BJ (cell line): Measurements from ENCODE around the gene LEMD1. TPM values are rescaled to one million over a fixed set of nuclear protein-coding genes. Genes with fewer than 3 reads are reported as not detected.

ENCODE experiments used
- CTCF ChIA-PET: fragments of 350-600 bp; formaldehyde crosslinking; extraction: SDS; loops from one replicate; lab custom pipeline; 2021; ENCODE audit warnings: antibody characterized with exemption, inconsistent platforms; lab: Yijun Ruan, JAX
- POLR2A ChIA-PET: fragments of 300-600 bp; sonication (Branson Sonifier 250); formaldehyde crosslinking; extraction: SDS; loops from one replicate; lab custom pipeline; 2021; ENCODE audit warnings: antibody characterized with exemption; lab: Charles Lee
- DNase-seq: peaks from one replicate; pipeline ENCODE4 v3.0.0-alpha.2; 2011; ENCODE audit warnings: low read depth
- H3K27me3 ChIP-seq: 2 replicates; pipeline ENCODE4 v1.6.0; 2011; ENCODE audit warnings: low read length; ENCODE audit not compliant: control insufficient read depth, insufficient read depth
- H3K36me3 ChIP-seq: 2 replicates; pipeline ENCODE4 v1.5.1; 2011; ENCODE audit warnings: low read length; ENCODE audit not compliant: control insufficient read depth, insufficient read depth
- H3K4me3 ChIP-seq: 2 replicates; pipeline ENCODE4 v1.5.1; 2011; ENCODE audit warnings: low read depth, mild to moderate bottlenecking, control low read depth, low read length
- polyA plus RNA-seq: library from polyadenylated mRNA; depleted of rRNA; stranded (reverse); fragments of >200 nt; gene quantifications from 2 replicates; pipeline ENCODE4 v1.2.3, GENCODE V29; 2011
- TF ChIP-seq, protein P1 (sequence below): IDR thresholded peaks from 2 replicates; pipeline ENCODE4 v1.5.1; 2011; ENCODE audit warnings: low read depth, mild to moderate bottlenecking, control low read depth, inconsistent platforms, low read length, moderate library complexity; ENCODE audit not compliant: insufficient read depth

LEMD1 gene
- polyA plus RNA-seq, 1 experiment: not detected

- H3K36me3 ChIP-seq: no peaks in the 10 kb centered on the region
- no peak overlapping the region for H3K4me3 ChIP-seq
- peaks cover 57% of the 10 kb centered on the region for H3K27me3 ChIP-seq
- ChIA-PET POLR2A (no interaction called here), CTCF (no interaction called here)
- DNase-seq: no peak
- TF ChIP-seq, protein P1, sequence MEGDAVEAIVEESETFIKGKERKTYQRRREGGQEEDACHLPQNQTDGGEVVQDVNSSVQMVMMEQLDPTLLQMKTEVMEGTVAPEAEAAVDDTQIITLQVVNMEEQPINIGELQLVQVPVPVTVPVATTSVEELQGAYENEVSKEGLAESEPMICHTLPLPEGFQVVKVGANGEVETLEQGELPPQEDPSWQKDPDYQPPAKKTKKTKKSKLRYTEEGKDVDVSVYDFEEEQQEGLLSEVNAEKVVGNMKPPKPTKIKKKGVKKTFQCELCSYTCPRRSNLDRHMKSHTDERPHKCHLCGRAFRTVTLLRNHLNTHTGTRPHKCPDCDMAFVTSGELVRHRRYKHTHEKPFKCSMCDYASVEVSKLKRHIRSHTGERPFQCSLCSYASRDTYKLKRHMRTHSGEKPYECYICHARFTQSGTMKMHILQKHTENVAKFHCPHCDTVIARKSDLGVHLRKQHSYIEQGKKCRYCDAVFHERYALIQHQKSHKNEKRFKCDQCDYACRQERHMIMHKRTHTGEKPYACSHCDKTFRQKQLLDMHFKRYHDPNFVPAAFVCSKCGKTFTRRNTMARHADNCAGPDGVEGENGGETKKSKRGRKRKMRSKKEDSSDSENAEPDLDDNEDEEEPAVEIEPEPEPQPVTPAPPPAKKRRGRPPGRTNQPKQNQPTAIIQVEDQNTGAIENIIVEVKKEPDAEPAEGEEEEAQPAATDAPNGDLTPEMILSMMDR: no peak
Observed at GRCh38 chr1:205453466-205453865, 31.6 kb upstream of the LEMD1 start.

DNA sequence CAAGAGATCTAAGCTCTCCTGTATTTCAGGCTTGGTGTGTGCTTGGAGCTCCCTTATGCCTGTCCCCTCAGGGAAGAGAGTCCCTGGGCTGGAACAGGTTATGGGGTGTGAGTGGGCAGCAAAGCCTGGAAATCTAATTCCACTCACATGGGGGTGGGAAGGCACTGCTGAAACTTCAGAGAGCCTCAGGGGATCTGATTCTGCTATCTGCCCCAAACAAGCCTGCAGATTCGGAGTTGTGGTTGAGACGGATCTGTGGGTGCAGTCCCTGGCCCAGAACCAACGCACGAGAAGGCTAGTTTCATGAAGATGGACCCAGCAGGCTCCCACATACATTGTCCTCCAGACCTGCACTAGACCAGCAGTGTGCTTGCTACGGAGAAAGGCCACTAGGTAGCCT lies 31.1 kb upstream of the LEMD1 start:
- Histone ChIP-seq H3K4me3 (no peak overlapping the region), H3K36me3 (no peaks in the 10 kb centered on the region), H3K27me3 (peaks cover 52% of the 10 kb centered on the region)
- ChIA-PET CTCF (interaction anchor here (1.0 to 1.2 kb wide), 2 partner anchors 23 to 72 kb away, joined by 3 to 4 read pairs; no protein-coding TSS in a partner anchor), POLR2A (no interaction called here)
- DNase-seq: no peak
- TF ChIP-seq, protein P1: no peak

- ChIA-PET POLR2A (no interaction called here), CTCF (interaction anchor here (1.0 to 1.2 kb wide), 3 partner anchors 23 to 72 kb away, joined by 3 to 4 read pairs (median 4); no protein-coding TSS in a partner anchor)
- Histone ChIP-seq H3K36me3 (no peaks in the 10 kb centered on the region), H3K27me3 (peaks cover 46% of the 10 kb centered on the region), H3K4me3 (no peak overlapping the region)
- TF ChIP-seq, protein P1: no peak
- no peak for DNase-seq
Observed at GRCh38 chr1:205452364-205452763, 30.5 kb upstream of the LEMD1 start.

DNA sequence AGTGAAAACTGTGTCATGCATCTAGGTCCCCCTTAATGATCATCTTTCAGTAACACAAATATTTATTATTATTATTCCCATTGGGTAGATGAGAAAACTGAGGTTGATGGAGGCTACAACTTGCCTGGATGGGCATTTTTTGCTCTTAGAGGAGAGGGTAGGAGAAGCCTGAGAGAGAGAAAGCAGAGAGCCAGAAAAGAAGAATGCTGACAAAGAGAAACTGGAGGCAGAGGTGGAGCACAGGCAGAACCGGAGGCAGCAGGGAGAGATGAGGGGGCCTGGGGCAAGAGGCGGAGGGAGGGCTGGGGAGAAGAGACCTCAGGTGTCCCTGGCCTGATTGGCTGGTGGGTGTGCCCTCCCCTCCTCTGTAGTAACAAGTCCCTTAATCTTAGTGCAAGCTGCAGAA lies 29.9 kb upstream of the LEMD1 start:
- TF ChIP-seq, protein P1: no peak
- no peaks in the 10 kb centered on the region for H3K36me3 ChIP-seq
- H3K4me3 ChIP-seq: no peak overlapping the region
- ChIA-PET POLR2A (no interaction called here), CTCF (interaction anchor here (1.2 kb wide), 1 partner anchor 33 kb away, joined by 4 read pairs; no protein-coding TSS in a partner anchor)
- peaks cover 47% of the 10 kb centered on the region for H3K27me3 ChIP-seq
- no peak for DNase-seq

- TF ChIP-seq, protein P1: no peak
- H3K4me3 ChIP-seq: no peak overlapping the region
- POLR2A ChIA-PET: no interaction called here
- peaks cover 45% of the 10 kb centered on the region for H3K27me3 ChIP-seq
- CTCF ChIA-PET: no interaction called here
- no peaks in the 10 kb centered on the region for H3K36me3 ChIP-seq
- no peak for DNase-seq
Observed at GRCh38 chr1:205451202-205451601, 29.3 kb upstream of the LEMD1 start.
